HepG2 (cell line): ENCODE data around the gene FRMD4B. TPM values are rescaled to one million over a fixed set of nuclear protein-coding genes. Genes with fewer than 3 reads are reported as not detected.

ENCODE experiments used
- ATAC-seq: fragments of 200-7000 bp; cut with Tn5 transposase; 3 replicates; pipeline ENCODE4 v1.9.1; 2020; ENCODE audit warnings: mild to moderate bottlenecking, moderate library complexity
- BruUV-seq: library from RNA; stranded (reverse); fragments of 400-500 nt; replicated peaks from 2 replicates; lab custom pipeline; 2021; lab: Mats Ljungman, UMichigan
- CTCF ChIA-PET: fragments of 300-600 bp; formaldehyde crosslinking; extraction: SDS; loops from one replicate; lab custom pipeline; 2021; ENCODE audit warnings: low total read pairs, inconsistent platforms, low intra/inter-chr PET ratio; lab: Yijun Ruan, JAX
- POLR2A ChIA-PET: fragments of 350-600 bp; sonication (Branson Sonifier 250); formaldehyde crosslinking; loops from one replicate; lab custom pipeline; 2020; ENCODE audit warnings: antibody characterized with exemption, inconsistent platforms; lab: Yijun Ruan, JAX
- DNase-seq: peaks from one replicate; pipeline ENCODE4 v3.0.0-alpha.2; 2015; ENCODE audit warnings: low spot score
- FAIRE-seq: peaks from 3 replicates; lab custom pipeline; 2011; peaks lifted over from hg19 to GRCh38; lab: Jason Lieb, UNC
- H2AFZ ChIP-seq: one replicate; pipeline ENCODE4 v1.6.1; 2011; ENCODE audit warnings: low read length, inconsistent platforms
- H3K27ac ChIP-seq: fragments of 300-600 bp; 3 replicates; pipeline ENCODE4 v1.8.0; 2011; ENCODE audit warnings: mixed run types, mild to moderate bottlenecking, mixed read lengths, low read length, inconsistent platforms; ENCODE audit not compliant: insufficient read depth; ENCODE audit errors: extremely low read length
- H3K27me3 ChIP-seq, 2 experiments: fragments of 200-600 bp in 1 of 2; 2 replicates in 1 of 2; 3 replicates in 1 of 2; pipeline versions ENCODE4 v1.6.0 to v1.8.0; 2011; ENCODE audit warnings: low read length in 2 of 2, mild to moderate bottlenecking in 2 of 2, moderate library complexity in 2 of 2, inconsistent platforms in 1 of 2; ENCODE audit not compliant: insufficient read depth in 2 of 2, control insufficient read depth in 1 of 2
- H3K36me3 ChIP-seq, 2 experiments: fragments of 200-600 bp in 1 of 2; replicated peaks in 1 of 2; 2 replicates in 1 of 2; 3 replicates in 1 of 2; pipeline versions ENCODE4 v1.5.1 to v1.8.0; 2011; ENCODE audit warnings: low read length in 2 of 2, inconsistent platforms in 1 of 2; ENCODE audit not compliant: insufficient read depth in 2 of 2, control insufficient read depth in 1 of 2
- H3K4me1 ChIP-seq: 2 replicates; pipeline ENCODE4 v1.5.1; 2012; ENCODE audit warnings: low read length, inconsistent platforms; ENCODE audit not compliant: insufficient read depth
- H3K4me2 ChIP-seq: 2 replicates; pipeline ENCODE4 v1.6.0; 2011; ENCODE audit warnings: low read depth, low read length, inconsistent platforms
- H3K4me3 ChIP-seq, 3 experiments: fragments of 200-600 bp in 1 of 3; sonication (generic), shearing (Covaris generic) in 1 of 3; replicated peaks in 1 of 3; 2 replicates each; pipeline ENCODE4 v1.5.1; 2011 to 2016; ENCODE audit warnings: low read length in 3 of 3, inconsistent platforms in 2 of 3, low read depth in 2 of 3, mild to moderate bottlenecking in 2 of 3, control low read depth in 1 of 3, mixed read lengths in 1 of 3; ENCODE audit not compliant: insufficient read depth in 1 of 3
- H3K79me2 ChIP-seq: one replicate; pipeline ENCODE4 v1.6.1; 2011; ENCODE audit warnings: low read length, inconsistent platforms; ENCODE audit not compliant: insufficient read depth
- H3K9ac ChIP-seq: 2 replicates; pipeline ENCODE4 v1.6.0; 2011; ENCODE audit warnings: mild to moderate bottlenecking, low read depth, low read length, inconsistent platforms; ENCODE audit not compliant: insufficient read depth
- H3K9me3 ChIP-seq: 2 replicates; pipeline ENCODE4 v1.5.1; 2012; ENCODE audit warnings: mild to moderate bottlenecking, low read length
- H4K20me1 ChIP-seq: 2 replicates; pipeline ENCODE4 v1.6.0; 2011; ENCODE audit warnings: inconsistent platforms, mild to moderate bottlenecking, low read length, moderate library complexity; ENCODE audit not compliant: insufficient read depth
- ARID2 ChIP-seq: sonication (generic); formaldehyde crosslinking; IDR thresholded peaks from 2 replicates; pipeline ENCODE4 v1.8.1; 2022; ENCODE audit warnings: mild to moderate bottlenecking, missing genetic modification reagents, borderline replicate concordance
- SP1 ChIP-seq, 2 experiments: fragments of 450-650 bp in 1 of 2; sonication (generic) in 1 of 2; formaldehyde crosslinking in 1 of 2; IDR thresholded peaks; 2 replicates each; pipeline versions ENCODE4 v1.4.0 to v1.6.1; 2016 to 2020; ENCODE audit warnings: missing genetic modification reagents in 1 of 2
- ZBTB39 ChIP-seq: sonication (generic); formaldehyde crosslinking; IDR thresholded peaks from 2 replicates; pipeline ENCODE4 v1.5.0; 2020; ENCODE audit warnings: missing genetic modification reagents
- ZNF160 ChIP-seq: sonication (generic); formaldehyde crosslinking; IDR thresholded peaks from 2 replicates; pipeline ENCODE4 v1.8.0; 2022; ENCODE audit warnings: mild to moderate bottlenecking, inconsistent platforms, missing genetic modification reagents
- ZNF234 ChIP-seq: sonication (generic); formaldehyde crosslinking; conservative IDR thresholded peaks from 2 replicates; pipeline ENCODE4 v1.5.1; 2020; ENCODE audit warnings: mild to moderate bottlenecking, missing genetic modification reagents
- ZNF569 ChIP-seq: sonication (generic); formaldehyde crosslinking; IDR thresholded peaks from 2 replicates; pipeline ENCODE4 v1.5.0; 2020; ENCODE audit warnings: mild to moderate bottlenecking, missing genetic modification reagents, moderate library complexity, borderline replicate concordance
- ZNF737 ChIP-seq: sonication (generic); formaldehyde crosslinking; IDR thresholded peaks from 2 replicates; pipeline ENCODE4 v1.5.0; 2020; ENCODE audit warnings: missing genetic modification reagents, mild to moderate bottlenecking, borderline replicate concordance
- WGBS: methylation state at CpG from one replicate; pipeline ENCODE4 v1.1.6; 2017; ENCODE audit warnings: low lambda C conversion rate; 5-methylcytosine and 5-hydroxymethylcytosine counted together
- in situ Hi-C: cut with HindIII; loops from 2 replicates; pipeline ENCODE4 v1.10.0; 2017; ENCODE audit warnings: low pct_unique_long_range_greater_than_20kb; ENCODE audit not compliant: extremely low pct_ligation_motif_present
- intact Hi-C: fragments of 100-400 bp; cut with micrococcal nuclease; formaldehyde crosslinking; loops from one replicate; pipeline ENCODE4 v1.10.0; 2022; ENCODE audit not compliant: unreplicated experiment
- polyA plus RNA-seq, 8 experiments: library from polyadenylated mRNA; depleted of rRNA in 3 of 8; stranded (reverse) in 7 of 8; unstranded in 1 of 8; fragments of >200 nt; fragmentation: Illumina TruSeq in 4 of 8; extraction: Trizol in 4 of 8; gene quantifications; 2 replicates each; pipeline versions ENCODE4 v1.2.1 to v1.2.3, GENCODE V29; 2011 to 2016; ENCODE audit warnings: low read depth in 4 of 8, missing spikeins in 1 of 8, mixed read lengths in 1 of 8; ENCODE audit not compliant: insufficient read depth in 1 of 8
- total RNA-seq, 5 experiments: library from RNA; depleted of rRNA; stranded (reverse); fragments of >200 nt; fragmentation: Illumina TruSeq; extraction: Trizol; gene quantifications; 2 replicates each; pipeline ENCODE4 v1.2.3, GENCODE V29; 2016; ENCODE audit warnings: low read depth in 1 of 5
- TF ChIP-seq, protein P1 (sequence below): sonication (generic); formaldehyde crosslinking; conservative IDR thresholded peaks from 2 replicates; pipeline ENCODE4 v1.8.0; 2022; ENCODE audit warnings: low read depth, missing genetic modification reagents

The FRMD4B gene
- total and polyA plus RNA-seq, 2 of the 13 experiments (the other 11 are each of a cell fraction or from before 2014, with no cell fraction given), result 3.0 to 3.3 TPM

DNA sequence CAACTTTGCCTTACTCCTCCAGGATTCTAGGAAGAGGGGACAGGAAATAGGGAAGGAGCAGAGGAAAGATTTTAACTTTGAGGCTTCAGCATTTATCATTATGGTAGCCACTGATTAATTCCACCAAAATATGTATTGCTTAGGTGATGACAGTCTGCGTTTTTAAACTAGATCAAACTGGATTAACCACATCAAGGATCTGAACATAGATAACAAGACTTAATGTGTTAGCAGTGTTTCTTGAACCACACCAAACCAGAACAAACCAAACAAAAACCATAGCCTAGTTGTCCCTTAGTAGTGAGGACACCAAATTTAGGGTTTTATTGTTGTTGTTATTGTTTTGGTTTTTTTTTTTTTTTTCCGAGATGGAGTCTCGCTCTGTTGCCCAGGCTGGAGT is 150.0 kb downstream of the FRMD4B start:
- WGBS, result 78% methylated on average over 3 of the region's 3 CpGs
- Histone ChIP-seq H3K27ac (no peak overlapping the region), H3K9me3 (no peaks in the 10 kb centered on the region), H3K4me2 (no peak overlapping the region), H3K36me3 (no peaks in the 10 kb centered on the region), H3K4me1 (no peaks in the 10 kb centered on the region), H3K4me3 (no peak overlapping the region), H3K79me2 (no peaks in the 10 kb centered on the region), H3K27me3 (no peaks in the 10 kb centered on the region)
- in situ Hi-C loops, result no loop called here
- no TSS peak for BruUV-seq
- POLR2A ChIA-PET, result no interaction called here
- no peak for ATAC-seq
- CTCF ChIA-PET, result no interaction called here
- TF ChIP-seq SP1 (IDR thresholded peaks at IDR 0.05), result no peak
- no peak for TF ChIP-seq SP1 (CRISPR knock-in tag; IDR thresholded peaks at IDR 0.05)
- no peak for TF ChIP-seq ZNF160 (CRISPR knock-in tag)
- no peak for TF ChIP-seq ZNF569 (CRISPR knock-in tag)
- TF ChIP-seq, protein P1, sequence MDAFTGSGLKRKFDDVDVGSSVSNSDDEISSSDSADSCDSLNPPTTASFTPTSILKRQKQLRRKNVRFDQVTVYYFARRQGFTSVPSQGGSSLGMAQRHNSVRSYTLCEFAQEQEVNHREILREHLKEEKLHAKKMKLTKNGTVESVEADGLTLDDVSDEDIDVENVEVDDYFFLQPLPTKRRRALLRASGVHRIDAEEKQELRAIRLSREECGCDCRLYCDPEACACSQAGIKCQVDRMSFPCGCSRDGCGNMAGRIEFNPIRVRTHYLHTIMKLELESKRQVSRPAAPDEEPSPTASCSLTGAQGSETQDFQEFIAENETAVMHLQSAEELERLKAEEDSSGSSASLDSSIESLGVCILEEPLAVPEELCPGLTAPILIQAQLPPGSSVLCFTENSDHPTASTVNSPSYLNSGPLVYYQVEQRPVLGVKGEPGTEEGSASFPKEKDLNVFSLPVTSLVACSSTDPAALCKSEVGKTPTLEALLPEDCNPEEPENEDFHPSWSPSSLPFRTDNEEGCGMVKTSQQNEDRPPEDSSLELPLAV (CRISPR knock-in tag), result no peak
- TF ChIP-seq ZNF234 (CRISPR knock-in tag), result no peak
- no peak for TF ChIP-seq ZNF737 (CRISPR knock-in tag)
- TF ChIP-seq ARID2 (CRISPR knock-in tag), result no peak
- no peak for TF ChIP-seq ZBTB39 (CRISPR knock-in tag)
- TF ChIP-seq, all 625 proteins: peak for 0
- Histone ChIP-seq H2AFZ (no peak overlapping the region), H4K20me1 (no peaks in the 10 kb centered on the region), H3K9ac (no peak overlapping the region)
- DNase-seq, result no peak
- intact Hi-C loops, result no loop called here
- no peak for FAIRE-seq
